ENCODE results near the gene GAA.

The GAA gene

DNA sequence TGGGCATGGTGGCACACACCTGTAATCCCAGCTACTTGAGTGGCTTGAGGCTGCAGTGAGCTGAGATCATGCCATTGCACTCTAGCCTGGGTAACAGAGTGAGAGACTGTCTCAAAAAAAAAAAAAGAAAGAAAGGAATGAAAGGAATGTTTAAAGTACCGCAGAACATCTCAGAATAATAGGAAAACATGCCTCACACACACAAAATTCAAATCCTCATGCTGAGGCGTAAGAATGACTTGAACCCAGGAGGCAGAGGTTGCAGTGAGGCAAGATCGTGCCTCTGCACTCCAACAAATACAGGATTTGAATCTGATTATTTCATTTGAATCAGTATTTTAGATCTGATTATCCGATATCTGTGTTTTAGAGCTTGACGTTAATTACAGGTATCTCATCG is 21.3 kb upstream of the GAA start:
- H3K27ac ChIP-seq: no peak overlapping the region
- H3K4me3 ChIP-seq: no peak overlapping the region
- H3K9me3 ChIP-seq (ENCODE audit: low read depth, low read length): no peaks in the 10 kb centered on the region
- no peaks in the 10 kb centered on the region for H3K36me3 ChIP-seq (ENCODE audit: insufficient read depth, low read length)
- DNase-seq (ENCODE audit: low read depth, low spot score): no peak
- TF ChIP-seq POLR2AphosphoS5 (IDR thresholded peaks at IDR 0.05; ENCODE audit: borderline replicate concordance, low read depth, low read length): no peak
- TF ChIP-seq FOXP2 (optimal IDR thresholded peaks at IDR 0.05; ENCODE audit: control extremely low read depth, extremely low read length, insufficient read depth): no peak
- TF ChIP-seq EZH2 (IDR thresholded peaks at IDR 0.05): no peak
- no peak overlapping the region for H3K9ac ChIP-seq (ENCODE audit: insufficient read length)

DNA sequence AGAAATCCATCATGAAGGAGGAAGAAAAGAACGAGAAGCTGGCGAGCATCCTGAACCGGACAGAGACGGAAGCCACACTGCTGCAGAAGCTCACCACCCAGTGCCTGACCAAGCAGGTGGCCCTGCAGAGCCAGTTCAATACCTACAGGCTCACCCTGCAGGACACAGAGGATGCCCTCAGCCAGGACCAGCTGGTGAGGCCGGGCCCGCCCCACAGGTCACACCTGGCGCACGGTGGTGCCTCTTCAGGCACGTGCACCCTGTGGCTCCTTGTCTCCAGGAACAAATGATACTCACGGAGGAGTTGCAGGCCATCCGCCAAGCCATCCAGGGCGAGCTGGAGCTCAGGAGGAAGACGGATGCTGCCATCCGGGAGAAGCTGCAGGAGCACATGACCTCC is 19.8 kb upstream of the GAA start:
- H3K9ac ChIP-seq (ENCODE audit: insufficient read length): no peak overlapping the region
- no peak for TF ChIP-seq POLR2AphosphoS5 (IDR thresholded peaks at IDR 0.05; ENCODE audit: borderline replicate concordance, low read depth, low read length)
- H3K36me3 ChIP-seq (ENCODE audit: insufficient read depth, low read length): no peaks in the 10 kb centered on the region
- no peak for DNase-seq (ENCODE audit: low read depth, low spot score)
- H3K4me3 ChIP-seq: no peak overlapping the region
- H3K27ac ChIP-seq: no peak overlapping the region
- no peaks in the 10 kb centered on the region for H3K9me3 ChIP-seq (ENCODE audit: low read depth, low read length)

DNA sequence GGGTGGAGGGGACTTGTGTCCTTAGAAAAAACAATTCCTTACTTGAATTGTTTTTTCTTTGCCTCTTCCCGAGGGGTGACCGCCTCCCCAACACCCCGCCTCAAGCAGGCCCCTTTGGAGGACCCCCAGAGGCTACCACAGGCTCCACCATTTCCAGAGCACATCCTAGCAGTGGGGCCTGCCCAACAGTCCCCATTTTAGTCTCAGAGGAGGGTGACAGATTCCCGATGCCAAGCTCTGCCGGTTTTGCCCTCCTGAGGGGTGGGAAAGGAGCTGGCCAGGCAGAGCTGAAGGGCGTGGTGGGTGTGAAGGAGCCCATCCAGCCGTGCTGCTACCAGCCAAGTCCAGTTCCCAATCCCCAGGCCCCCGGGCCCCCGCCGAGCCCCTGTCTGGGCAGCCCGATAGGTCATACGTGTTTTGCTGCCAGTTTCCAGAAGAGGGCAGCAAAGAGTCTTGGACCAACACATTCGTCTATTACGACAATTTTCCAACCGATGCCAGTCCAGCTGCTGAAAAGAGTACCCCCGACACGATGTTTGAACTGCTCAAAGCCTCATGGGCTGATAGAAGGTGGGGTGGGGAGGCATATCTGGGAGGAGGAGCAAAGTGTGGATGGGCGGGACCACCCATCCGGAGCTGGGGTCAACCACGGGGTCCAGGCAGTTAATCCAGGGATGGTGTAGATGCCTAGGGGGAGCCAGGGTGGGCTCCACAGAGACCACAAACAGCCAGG is 18.8 kb upstream of the GAA start:
- Histone ChIP-seq H3K36me3 (ENCODE audit: insufficient read depth, low read length) (no peaks in the 10 kb centered on the region), H3K9ac (ENCODE audit: insufficient read length) (no peak overlapping the region), H3K9me3 (ENCODE audit: low read depth, low read length) (no peaks in the 10 kb centered on the region), H3K4me3 (no peak overlapping the region), H3K27ac (no peak overlapping the region)
- DNase-seq (ENCODE audit: low read depth, low spot score): peak; percentile 8
- TF ChIP-seq FOXP2 (optimal IDR thresholded peaks at IDR 0.05; ENCODE audit: control extremely low read depth, extremely low read length, insufficient read depth) (no peak), POLR2AphosphoS5 (IDR thresholded peaks at IDR 0.05; ENCODE audit: borderline replicate concordance, low read depth, low read length) (no peak), EZH2 (IDR thresholded peaks at IDR 0.05) (no peak)

DNA sequence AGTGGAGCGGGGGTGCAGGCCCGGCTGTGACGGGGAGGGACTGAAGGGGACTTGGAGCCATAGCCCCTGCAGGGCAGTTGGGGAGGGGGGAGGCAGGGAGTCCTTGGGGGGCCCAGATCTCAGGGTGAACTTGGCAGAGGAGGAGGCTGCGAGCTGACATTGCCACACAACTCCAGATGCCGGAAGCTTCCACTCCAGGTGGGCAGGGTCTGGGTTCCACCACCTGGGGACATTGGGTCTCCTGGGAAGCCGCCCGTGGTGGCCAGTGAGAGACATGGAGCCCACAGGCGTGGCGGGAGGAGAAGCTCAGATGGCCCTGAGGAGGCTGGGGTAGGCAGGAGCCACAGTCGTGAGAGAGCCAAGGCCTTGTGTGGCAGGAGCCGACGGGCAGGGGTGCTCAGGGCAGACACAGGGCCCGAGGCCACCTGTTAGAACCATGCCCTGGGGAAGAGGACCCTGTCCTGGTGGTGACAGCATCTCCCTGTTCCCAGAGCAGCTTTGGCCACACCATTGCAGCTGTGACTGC is 18.2 kb upstream of the GAA start:
- TF ChIP-seq FOXP2 (optimal IDR thresholded peaks at IDR 0.05; ENCODE audit: control extremely low read depth, extremely low read length, insufficient read depth) (no peak), POLR2AphosphoS5 (IDR thresholded peaks at IDR 0.05; ENCODE audit: borderline replicate concordance, low read depth, low read length) (no peak), EZH2 (IDR thresholded peaks at IDR 0.05) (no peak)
- Histone ChIP-seq H3K4me3 (no peak overlapping the region), H3K9ac (ENCODE audit: insufficient read length) (no peak overlapping the region), H3K27ac (no peak overlapping the region), H3K36me3 (ENCODE audit: insufficient read depth, low read length) (no peaks in the 10 kb centered on the region), H3K9me3 (ENCODE audit: low read depth, low read length) (no peaks in the 10 kb centered on the region)
- DNase-seq (ENCODE audit: low read depth, low spot score): no peak

DNA sequence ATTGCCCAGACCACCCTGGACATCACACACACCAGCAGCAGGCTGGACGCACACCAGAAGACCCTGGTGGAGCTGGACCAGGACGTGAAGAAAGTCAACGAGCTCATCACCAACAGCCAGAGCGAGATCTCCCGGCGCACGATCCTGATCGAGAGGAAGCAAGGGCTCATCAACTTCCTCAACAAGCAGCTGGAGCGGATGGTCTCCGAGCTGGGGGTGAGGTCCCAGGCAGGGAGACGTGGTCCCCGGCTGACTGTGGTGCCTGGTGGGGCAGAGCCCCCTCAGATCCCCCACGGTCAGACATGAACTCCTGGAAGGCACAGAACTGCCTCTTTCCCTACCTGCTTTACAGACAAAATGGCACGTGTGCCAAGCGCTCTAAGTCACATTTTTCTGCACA is 16.6 kb upstream of the GAA start:
- Histone ChIP-seq H3K27ac (no peak overlapping the region), H3K9ac (ENCODE audit: insufficient read length) (no peak overlapping the region), H3K9me3 (ENCODE audit: low read depth, low read length) (no peaks in the 10 kb centered on the region), H3K36me3 (ENCODE audit: insufficient read depth, low read length) (no peaks in the 10 kb centered on the region), H3K4me3 (no peak overlapping the region)
- TF ChIP-seq EZH2 (IDR thresholded peaks at IDR 0.05): no peak
- TF ChIP-seq FOXP2 (optimal IDR thresholded peaks at IDR 0.05; ENCODE audit: control extremely low read depth, extremely low read length, insufficient read depth): no peak
- TF ChIP-seq POLR2AphosphoS5 (IDR thresholded peaks at IDR 0.05; ENCODE audit: borderline replicate concordance, low read depth, low read length): no peak
- DNase-seq (ENCODE audit: low read depth, low spot score): no peak

DNA sequence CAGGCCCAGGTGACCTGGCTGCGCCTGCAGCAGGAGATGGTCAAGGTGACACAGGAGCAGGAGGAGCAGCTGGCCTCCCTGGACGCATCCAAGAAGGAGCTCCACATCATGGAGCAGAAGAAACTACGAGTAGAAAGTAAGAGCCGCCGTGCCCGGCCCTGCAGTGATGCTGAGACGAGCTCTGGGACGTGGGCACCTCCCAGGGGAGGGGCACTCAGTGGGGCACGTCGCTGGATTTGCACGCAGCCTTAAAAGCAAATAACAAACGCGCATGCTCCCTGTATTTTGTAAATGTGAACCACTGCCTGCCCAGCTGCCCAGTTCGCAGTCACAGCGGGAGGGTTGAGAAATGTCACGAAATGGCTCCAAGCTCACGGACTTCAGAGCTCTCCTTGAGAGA is 15.3 kb upstream of the GAA start:
- no peaks in the 10 kb centered on the region for H3K9me3 ChIP-seq (ENCODE audit: low read depth, low read length)
- DNase-seq (ENCODE audit: low read depth, low spot score): no peak
- H3K27ac ChIP-seq: no peak overlapping the region
- H3K9ac ChIP-seq (ENCODE audit: insufficient read length): no peak overlapping the region
- TF ChIP-seq FOXP2 (optimal IDR thresholded peaks at IDR 0.05; ENCODE audit: control extremely low read depth, extremely low read length, insufficient read depth) (no peak), EZH2 (IDR thresholded peaks at IDR 0.05) (no peak), POLR2AphosphoS5 (IDR thresholded peaks at IDR 0.05; ENCODE audit: borderline replicate concordance, low read depth, low read length) (no peak)
- H3K4me3 ChIP-seq: no peak overlapping the region
- no peaks in the 10 kb centered on the region for H3K36me3 ChIP-seq (ENCODE audit: insufficient read depth, low read length)

DNA sequence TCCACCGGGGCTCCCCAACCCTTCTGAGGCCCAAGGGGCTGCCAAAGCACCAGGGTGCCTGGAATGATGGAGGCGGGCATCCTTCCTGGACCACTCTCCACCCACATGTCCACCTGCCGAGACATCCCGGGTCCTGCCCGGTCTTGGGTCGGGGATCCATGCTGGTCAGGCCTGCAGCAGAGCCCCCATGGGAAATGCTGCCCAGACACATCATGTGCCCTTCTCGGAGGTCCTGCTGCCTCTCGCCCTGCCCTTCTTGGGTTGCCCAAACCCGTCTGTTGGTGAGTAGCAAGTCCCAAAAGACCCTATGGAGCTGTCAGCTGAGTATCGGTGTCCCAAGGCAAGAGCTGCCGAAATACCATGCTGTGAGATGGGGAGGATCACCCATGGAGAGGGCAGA is 14.8 kb upstream of the GAA start:
- H3K9ac ChIP-seq (ENCODE audit: insufficient read length): no peak overlapping the region
- no peak overlapping the region for H3K4me3 ChIP-seq
- no peak for DNase-seq (ENCODE audit: low read depth, low spot score)

DNA sequence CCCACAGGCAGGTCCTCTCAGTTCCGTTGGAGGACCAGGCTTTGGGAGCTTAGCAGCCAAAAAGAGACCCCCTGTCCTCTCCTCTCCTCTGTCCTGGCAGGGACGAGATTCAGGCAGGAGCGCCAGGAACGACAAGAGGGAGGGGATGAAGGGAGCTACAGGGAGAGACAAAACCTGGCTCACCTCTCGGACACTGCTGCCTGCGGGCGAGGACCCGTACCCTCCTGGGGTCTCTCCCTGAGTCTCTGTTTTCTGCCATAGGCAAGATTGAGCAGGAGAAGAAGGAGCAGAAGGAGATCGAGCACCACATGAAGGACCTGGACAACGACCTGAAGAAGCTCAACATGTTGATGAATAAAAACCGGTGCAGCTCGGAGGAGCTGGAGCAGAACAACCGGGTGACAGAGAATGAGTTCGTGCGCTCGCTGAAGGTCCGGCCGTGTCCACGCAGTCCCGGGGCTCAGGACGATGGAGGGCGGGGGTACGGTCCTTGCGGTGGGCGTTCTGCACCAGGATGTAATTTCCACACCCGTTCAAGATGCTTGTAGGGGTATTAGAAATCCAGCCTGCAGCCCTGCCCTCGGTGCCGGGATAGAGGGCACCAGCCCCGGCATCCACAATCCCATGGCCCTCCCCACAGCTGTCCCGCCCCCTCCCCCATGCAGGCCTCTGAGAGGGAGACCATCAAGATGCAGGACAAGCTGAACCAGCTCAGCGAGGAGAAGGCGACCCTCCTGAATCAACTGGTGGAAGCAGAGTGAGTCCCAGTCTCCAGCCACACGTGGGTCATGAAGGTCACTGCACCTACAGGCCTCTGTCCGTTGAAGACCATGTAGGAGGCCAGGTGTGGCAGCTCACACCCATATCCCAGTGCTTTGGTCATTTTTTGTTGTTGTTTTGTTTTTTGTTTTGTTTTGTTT is 13.8 kb upstream of the GAA start:
- Histone ChIP-seq H3K36me3 (ENCODE audit: insufficient read depth, low read length) (no peaks in the 10 kb centered on the region), H3K9ac (ENCODE audit: insufficient read length) (no peak overlapping the region), H3K27ac (no peak overlapping the region), H3K9me3 (ENCODE audit: low read depth, low read length) (no peaks in the 10 kb centered on the region), H3K4me3 (no peak overlapping the region)
- no peak for TF ChIP-seq EZH2 (IDR thresholded peaks at IDR 0.05)
- TF ChIP-seq FOXP2 (optimal IDR thresholded peaks at IDR 0.05; ENCODE audit: control extremely low read depth, extremely low read length, insufficient read depth): no peak
- TF ChIP-seq POLR2AphosphoS5 (IDR thresholded peaks at IDR 0.05; ENCODE audit: borderline replicate concordance, low read depth, low read length): no peak
- no peak for DNase-seq (ENCODE audit: low read depth, low spot score)

More for the DNA sequence above, 14.8 kb upstream of the GAA start:
- Histone ChIP-seq H3K27ac (no peak overlapping the region), H3K36me3 (ENCODE audit: insufficient read depth, low read length) (no peaks in the 10 kb centered on the region), H3K9me3 (ENCODE audit: low read depth, low read length) (no peaks in the 10 kb centered on the region)
- TF ChIP-seq FOXP2 (optimal IDR thresholded peaks at IDR 0.05; ENCODE audit: control extremely low read depth, extremely low read length, insufficient read depth) (no peak), POLR2AphosphoS5 (IDR thresholded peaks at IDR 0.05; ENCODE audit: borderline replicate concordance, low read depth, low read length) (no peak), EZH2 (IDR thresholded peaks at IDR 0.05) (no peak)
